Measurements from ENCODE around the gene SZT2. TPM values are rescaled to one million over a fixed set of nuclear protein-coding genes. Genes with fewer than 3 reads are reported as not detected.

Gene SZT2
- total RNA-seq, 1 experiment from 2014 or later: 71.6 TPM

- Histone ChIP-seq H4K20me1 (ENCODE audit: insufficient read depth) (no peaks in the 10 kb centered on the region), H3K9me2 (ENCODE audit: insufficient read depth) (no peaks in the 10 kb centered on the region), H3K27me3 (ENCODE audit: insufficient read depth, low read depth) (no peaks in the 10 kb centered on the region), H3K4me2 (no peak overlapping the region), H3K36me3 (ENCODE audit: low read depth) (no peaks in the 10 kb centered on the region), H3F3A (ENCODE audit: insufficient read depth, low read depth) (peaks cover 32% of the 10 kb centered on the region), H3K4me1 (replicated peaks; ENCODE audit: insufficient read depth) (peaks cover 25% of the 10 kb centered on the region), H3K79me2 (ENCODE audit: low read depth) (no peaks in the 10 kb centered on the region), H3K4me3 (no peak overlapping the region), H2AFZ (no peak overlapping the region), H3K9me3 (ENCODE audit: insufficient read depth, low read depth) (no peaks in the 10 kb centered on the region), H3K27ac (no peak overlapping the region)
- ChIA-PET POLR2A (ENCODE audit: unreplicated experiment) (no interaction called here), CTCF (no interaction called here)
- intact Hi-C loops (cut with micrococcal nuclease; ENCODE audit: unreplicated experiment): no loop called here
- TF ChIP-seq, protein P1, sequence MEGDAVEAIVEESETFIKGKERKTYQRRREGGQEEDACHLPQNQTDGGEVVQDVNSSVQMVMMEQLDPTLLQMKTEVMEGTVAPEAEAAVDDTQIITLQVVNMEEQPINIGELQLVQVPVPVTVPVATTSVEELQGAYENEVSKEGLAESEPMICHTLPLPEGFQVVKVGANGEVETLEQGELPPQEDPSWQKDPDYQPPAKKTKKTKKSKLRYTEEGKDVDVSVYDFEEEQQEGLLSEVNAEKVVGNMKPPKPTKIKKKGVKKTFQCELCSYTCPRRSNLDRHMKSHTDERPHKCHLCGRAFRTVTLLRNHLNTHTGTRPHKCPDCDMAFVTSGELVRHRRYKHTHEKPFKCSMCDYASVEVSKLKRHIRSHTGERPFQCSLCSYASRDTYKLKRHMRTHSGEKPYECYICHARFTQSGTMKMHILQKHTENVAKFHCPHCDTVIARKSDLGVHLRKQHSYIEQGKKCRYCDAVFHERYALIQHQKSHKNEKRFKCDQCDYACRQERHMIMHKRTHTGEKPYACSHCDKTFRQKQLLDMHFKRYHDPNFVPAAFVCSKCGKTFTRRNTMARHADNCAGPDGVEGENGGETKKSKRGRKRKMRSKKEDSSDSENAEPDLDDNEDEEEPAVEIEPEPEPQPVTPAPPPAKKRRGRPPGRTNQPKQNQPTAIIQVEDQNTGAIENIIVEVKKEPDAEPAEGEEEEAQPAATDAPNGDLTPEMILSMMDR (conservative IDR thresholded peaks at IDR 0.05): no peak
- BruUV-seq (replicated peaks): no TSS peak
- DNase-seq: no peak
Observed at GRCh38 chr1:43351421-43352350, 38.0 kb upstream of the SZT2 start.

DNA sequence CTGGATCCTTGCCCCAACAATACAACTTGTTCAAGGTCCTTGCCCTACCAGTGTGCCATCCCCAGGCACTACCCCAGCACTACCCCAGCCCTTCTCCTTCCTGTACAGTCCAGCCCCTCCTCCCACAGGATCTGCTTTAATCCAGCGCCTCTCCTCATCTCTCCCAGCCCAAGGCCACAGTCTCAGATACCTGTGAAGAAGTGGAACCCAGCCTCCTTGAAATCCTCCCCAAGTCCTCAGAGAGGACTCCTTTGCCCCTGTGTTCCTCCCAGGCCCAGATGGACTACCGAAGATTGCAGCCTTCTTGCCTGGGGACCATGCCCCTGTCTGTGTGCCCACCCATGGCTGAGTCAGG, 37.4 kb upstream of the SZT2 start:
- Histone ChIP-seq H2AFZ (no peak overlapping the region), H4K20me1 (ENCODE audit: insufficient read depth) (no peaks in the 10 kb centered on the region), H3K27ac (no peak overlapping the region), H3K4me2 (no peak overlapping the region), H3K9me2 (ENCODE audit: insufficient read depth) (no peaks in the 10 kb centered on the region), H3K4me1 (replicated peaks; ENCODE audit: insufficient read depth) (peaks cover 23% of the 10 kb centered on the region), H3K9me3 (ENCODE audit: insufficient read depth, low read depth) (no peaks in the 10 kb centered on the region), H3K4me3 (no peak overlapping the region), H3K27me3 (ENCODE audit: insufficient read depth, low read depth) (no peaks in the 10 kb centered on the region), H3K79me2 (ENCODE audit: low read depth) (peaks cover 3% of the 10 kb centered on the region; the same call in 1 of the 2 replicates), H3K36me3 (ENCODE audit: low read depth) (no peaks in the 10 kb centered on the region), H3F3A (ENCODE audit: insufficient read depth, low read depth) (peaks cover 36% of the 10 kb centered on the region)
- ChIA-PET CTCF (no interaction called here), POLR2A (ENCODE audit: unreplicated experiment) (interaction anchor here (1.0 kb wide), 1 partner anchor 67 kb away, joined by 37 read pairs; the partner anchor contains the start of gene C1orf210)
- BruUV-seq (replicated peaks): no TSS peak
- intact Hi-C loops (cut with micrococcal nuclease; ENCODE audit: unreplicated experiment): no loop called here
- no peak for TF ChIP-seq EZH2 (IDR thresholded peaks at IDR 0.05; ENCODE audit: low read depth)
- TF ChIP-seq, protein P1 (conservative IDR thresholded peaks at IDR 0.05): no peak
- DNase-seq: no peak

GRCh38 chr1:43352881-43353280, 36.8 kb upstream of the SZT2 start:
- Histone ChIP-seq H3K4me3 (no peak overlapping the region), H3K4me2 (no peak overlapping the region), H3K79me2 (ENCODE audit: low read depth) (peaks cover 8% of the 10 kb centered on the region; the same call in 1 of the 2 replicates), H3K9me2 (ENCODE audit: insufficient read depth) (no peaks in the 10 kb centered on the region), H3K27me3 (ENCODE audit: insufficient read depth, low read depth) (no peaks in the 10 kb centered on the region), H3K27ac (no peak overlapping the region), H3F3A (ENCODE audit: insufficient read depth, low read depth) (peaks cover 38% of the 10 kb centered on the region), H3K9me3 (ENCODE audit: insufficient read depth, low read depth) (no peaks in the 10 kb centered on the region), H3K36me3 (ENCODE audit: low read depth) (no peaks in the 10 kb centered on the region), H4K20me1 (ENCODE audit: insufficient read depth) (no peaks in the 10 kb centered on the region), H3K4me1 (replicated peaks; ENCODE audit: insufficient read depth) (peaks cover 23% of the 10 kb centered on the region), H2AFZ (no peak overlapping the region)
- POLR2A ChIA-PET (ENCODE audit: unreplicated experiment): interaction anchor here (0.6 to 1.0 kb wide), 3 partner anchors 18 to 131 kb away, joined by 3 to 37 read pairs (median 7); partner anchors contain the start of gene C1orf210
- BruUV-seq (replicated peaks): no TSS peak
- DNase-seq: no peak
- CTCF ChIA-PET: no interaction called here
- no peak for TF ChIP-seq EZH2 (IDR thresholded peaks at IDR 0.05; ENCODE audit: low read depth)
- TF ChIP-seq, protein P1 (conservative IDR thresholded peaks at IDR 0.05): no peak
- intact Hi-C loops (cut with micrococcal nuclease; ENCODE audit: unreplicated experiment): no loop called here
